Body of pancreas (tissue), 4 donors: ENCODE data around the gene ETS2. TPM values are rescaled to one million over a fixed set of nuclear protein-coding genes. Genes with fewer than 3 reads are reported as not detected.

ENCODE experiments used
- ATAC-seq: fragments of 150-250 bp; one replicate; pipeline ENCODE4 v1.9.1; 2016
- DNase-seq, 4 donors: peaks; one replicate each; pipeline ENCODE4 v3.0.0-alpha.2; 2019
- H3K27ac ChIP-seq, 4 donors: fragments of 200-600 bp; sonication (generic); 1 replicate in 3 of 4; 2 replicates in 1 of 4; pipeline versions ENCODE4 v1.5.1 to v1.6.1; 2016 to 2019; ENCODE audit warnings: mild to moderate bottlenecking in 1 of 4, mixed read lengths in 1 of 4, moderate library complexity in 1 of 4
- H3K27me3 ChIP-seq, 2 donors: fragments of 200-600 bp; sonication (generic); one replicate each; pipeline ENCODE4 v1.6.0; 2016; ENCODE audit warnings: mild to moderate bottlenecking in 1 of 2
- H3K36me3 ChIP-seq, 2 donors: fragments of 200-600 bp; sonication (generic); replicated peaks in 1 of 2; 2 replicates each; pipeline ENCODE4 v1.5.1; 2016; ENCODE audit warnings: low read depth in 2 of 2; ENCODE audit not compliant: insufficient read depth in 1 of 2
- H3K4me1 ChIP-seq: fragments of 200-600 bp; sonication (generic); one replicate; pipeline ENCODE4 v1.6.0; 2016
- H3K4me3 ChIP-seq, 2 donors: fragments of 200-600 bp; sonication (generic); 1 replicate in 1 of 2; 2 replicates in 1 of 2; pipeline ENCODE4 v1.5.1; 2016 to 2019
- H3K9me3 ChIP-seq, 3 donors: fragments of 200-600 bp; sonication (generic); 1 replicate in 2 of 3; 2 replicates in 1 of 3; pipeline ENCODE4 v1.5.1; 2016
- POLR2A ChIP-seq, 3 donors: fragments of 450-650 bp; IDR thresholded peaks; one replicate each; pipeline ENCODE4 v1.6.1; 2016; ENCODE audit warnings: antibody characterized with exemption in 3 of 3, mild to moderate bottlenecking in 2 of 3
- WGBS, 2 donors: methylation state at CpG; one replicate each; pipeline ENCODE4 v1.1.5; 2017; 5-methylcytosine and 5-hydroxymethylcytosine counted together
- intact Hi-C: fragments of 100-400 bp; cut with DNase I; formaldehyde crosslinking; loops from one replicate; pipeline ENCODE4 v1.15.1; 2023
- total RNA-seq, 2 donors: library from RNA; depleted of rRNA; stranded (reverse); fragments of >200 nt; gene quantifications; one replicate each; pipeline ENCODE4 v1.1.0, GENCODE V29; 2016
- TF ChIP-seq, protein P1 (sequence below), 7 experiments: fragments of 450-650 bp in 4 of 7; fragments of 200-600 bp in 3 of 7; sonication (generic) in 3 of 7; IDR thresholded peaks; one replicate each; pipeline ENCODE4 v1.5.1; 2016 to 2019; ENCODE audit warnings: antibody characterized with exemption in 7 of 7

ETS2 gene
- total RNA-seq, 2 donors from 2014 or later = 17.9 to 25.7 TPM

DNA sequence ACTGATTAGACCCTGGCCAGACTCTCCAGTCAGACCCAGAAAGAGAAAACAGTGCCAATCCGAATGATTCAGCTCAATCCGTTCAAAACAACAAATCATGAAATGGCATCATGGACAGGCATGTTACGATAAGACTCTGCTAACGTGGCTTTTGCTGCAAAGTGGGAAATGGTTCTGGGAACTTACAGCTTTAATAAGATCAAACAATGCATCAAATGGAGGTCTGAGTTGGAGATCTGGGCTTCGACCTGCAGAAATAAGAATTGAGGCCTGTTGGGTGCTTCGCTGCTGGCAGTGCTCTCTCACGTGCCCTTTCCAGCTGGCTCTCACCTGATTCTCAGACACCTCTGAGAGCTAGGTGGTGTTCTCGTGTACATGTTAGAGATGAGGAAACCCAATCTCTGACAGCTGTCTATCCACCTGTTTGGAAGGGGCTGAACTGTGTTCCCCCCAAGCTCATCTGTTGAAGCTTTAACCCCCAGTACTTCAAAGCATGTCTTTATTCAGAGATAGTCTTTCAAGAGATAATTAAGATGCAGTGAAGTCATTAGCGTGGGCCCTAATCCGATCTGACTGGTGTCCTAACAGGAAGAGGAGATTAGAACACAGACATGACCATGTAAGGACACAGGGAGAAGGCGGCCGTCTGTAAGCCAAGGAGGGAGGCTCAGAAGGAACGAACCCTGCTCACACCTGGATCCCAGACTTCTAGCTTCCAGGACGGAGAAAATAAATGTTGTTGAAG lies 45.5 kb upstream of the ETS2 start:
- ATAC-seq = no peak
- H3K27ac ChIP-seq = no peak overlapping the region

DNA sequence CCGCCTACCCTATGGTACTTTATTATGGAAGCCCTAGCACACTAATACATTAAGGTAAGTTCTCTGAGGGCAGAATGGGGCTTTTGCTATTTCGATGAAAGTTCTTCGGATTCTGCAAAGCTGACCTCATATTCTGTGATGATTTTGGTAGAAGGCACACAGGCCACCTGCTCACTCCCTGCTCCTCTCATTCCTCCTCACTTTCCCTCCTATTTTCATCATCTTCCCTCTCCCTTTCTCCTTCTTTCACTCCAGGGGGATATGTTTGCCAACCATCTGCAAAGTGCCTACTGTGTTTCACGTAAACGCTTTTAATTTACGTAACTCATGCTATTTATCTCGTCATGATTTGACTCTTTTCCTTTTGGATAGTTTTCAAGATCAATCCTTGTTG lies 45.0 kb upstream of the ETS2 start:
- TF ChIP-seq POLR2A (IDR thresholded peaks at IDR 0.05) = no peak
- TF ChIP-seq, protein P1, sequence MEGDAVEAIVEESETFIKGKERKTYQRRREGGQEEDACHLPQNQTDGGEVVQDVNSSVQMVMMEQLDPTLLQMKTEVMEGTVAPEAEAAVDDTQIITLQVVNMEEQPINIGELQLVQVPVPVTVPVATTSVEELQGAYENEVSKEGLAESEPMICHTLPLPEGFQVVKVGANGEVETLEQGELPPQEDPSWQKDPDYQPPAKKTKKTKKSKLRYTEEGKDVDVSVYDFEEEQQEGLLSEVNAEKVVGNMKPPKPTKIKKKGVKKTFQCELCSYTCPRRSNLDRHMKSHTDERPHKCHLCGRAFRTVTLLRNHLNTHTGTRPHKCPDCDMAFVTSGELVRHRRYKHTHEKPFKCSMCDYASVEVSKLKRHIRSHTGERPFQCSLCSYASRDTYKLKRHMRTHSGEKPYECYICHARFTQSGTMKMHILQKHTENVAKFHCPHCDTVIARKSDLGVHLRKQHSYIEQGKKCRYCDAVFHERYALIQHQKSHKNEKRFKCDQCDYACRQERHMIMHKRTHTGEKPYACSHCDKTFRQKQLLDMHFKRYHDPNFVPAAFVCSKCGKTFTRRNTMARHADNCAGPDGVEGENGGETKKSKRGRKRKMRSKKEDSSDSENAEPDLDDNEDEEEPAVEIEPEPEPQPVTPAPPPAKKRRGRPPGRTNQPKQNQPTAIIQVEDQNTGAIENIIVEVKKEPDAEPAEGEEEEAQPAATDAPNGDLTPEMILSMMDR (IDR thresholded peaks at IDR 0.05) = no peak
- Histone ChIP-seq H3K36me3 (no peaks in the 10 kb centered on the region), H3K4me1 (peaks cover 8% of the 10 kb centered on the region), H3K27me3 (no peaks in the 10 kb centered on the region), H3K4me3 (no peak overlapping the region), H3K9me3 (no peaks in the 10 kb centered on the region), H3K27ac (no peak overlapping the region)
- intact Hi-C loops = no loop called here
- 60% methylated on average over 7 of the region's 7 CpGs for WGBS, 2 donors
- DNase-seq (no peak), ATAC-seq (no peak)

More for the DNA sequence above, 45.5 kb upstream of the ETS2 start:
- no peaks in the 10 kb centered on the region for H3K27me3 ChIP-seq
- H3K36me3 ChIP-seq = no peaks in the 10 kb centered on the region
- TF ChIP-seq POLR2A (IDR thresholded peaks at IDR 0.05) = no peak
- TF ChIP-seq, protein P1 (IDR thresholded peaks at IDR 0.05) = no peak
- H3K4me3 ChIP-seq = no peak overlapping the region
- no peaks in the 10 kb centered on the region for H3K9me3 ChIP-seq
- 59 to 77% methylated on average over 14 of the region's 14 CpGs for WGBS, 2 donors
- no peak for DNase-seq
- intact Hi-C loops = no loop called here
- peaks cover 12% of the 10 kb centered on the region for H3K4me1 ChIP-seq

DNA sequence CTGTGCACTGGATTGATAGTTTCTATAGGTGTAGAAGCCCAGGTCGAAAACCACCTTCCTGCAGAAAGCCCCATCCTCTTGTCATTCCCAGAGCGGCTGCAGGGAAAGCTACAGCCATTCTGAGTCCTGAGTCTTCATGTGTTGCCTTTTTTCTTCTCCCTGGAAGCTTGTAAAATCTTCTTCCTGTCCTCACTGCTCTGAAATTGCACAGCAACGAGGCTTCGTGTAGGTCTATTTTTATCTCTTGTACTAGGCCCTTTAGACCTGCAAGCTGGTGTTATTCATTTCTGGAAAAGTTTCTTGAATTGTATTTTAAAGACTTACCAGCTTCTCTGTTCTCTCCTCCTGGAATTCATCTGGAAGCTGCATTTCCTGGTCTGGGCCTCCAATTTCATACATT lies 44.2 kb upstream of the ETS2 start:
- WGBS, 2 donors = 60 to 65% methylated on average over 4 of the region's 4 CpGs
- Histone ChIP-seq H3K27me3 (no peaks in the 10 kb centered on the region), H3K36me3 (no peaks in the 10 kb centered on the region), H3K4me1 (peaks cover 11% of the 10 kb centered on the region), H3K27ac (peak overlapping the region in 1 of 4 donors; percentile 28), H3K9me3 (no peaks in the 10 kb centered on the region), H3K4me3 (no peak overlapping the region)
- intact Hi-C loops = no loop called here
- TF ChIP-seq, protein P1 (IDR thresholded peaks at IDR 0.05) = no peak
- TF ChIP-seq POLR2A (IDR thresholded peaks at IDR 0.05) = no peak
- no peak for ATAC-seq
- DNase-seq = no peak

DNA sequence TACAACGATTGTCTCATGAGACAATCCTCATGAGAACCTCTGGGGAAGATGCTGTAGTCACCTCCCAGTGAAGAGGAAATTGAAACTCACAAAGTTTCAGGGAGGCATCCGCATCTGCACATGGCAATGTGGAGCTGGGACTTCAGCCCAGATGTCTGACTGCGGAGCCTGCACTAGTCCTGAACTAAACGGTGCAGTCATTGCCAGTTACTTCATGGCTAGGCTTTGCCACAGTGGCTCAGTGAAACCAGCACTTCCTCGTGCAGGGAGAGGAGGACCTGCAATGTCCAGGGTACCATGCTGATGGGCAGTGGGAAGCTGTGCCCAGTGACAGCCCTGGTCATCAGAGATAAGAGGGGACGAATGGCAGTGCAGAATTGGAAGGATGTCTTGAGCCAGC lies 40.7 kb upstream of the ETS2 start:
- no peak for TF ChIP-seq POLR2A (IDR thresholded peaks at IDR 0.05)
- TF ChIP-seq, protein P1 (IDR thresholded peaks at IDR 0.05) = no peak
- Histone ChIP-seq H3K4me1 (peaks cover 17% of the 10 kb centered on the region), H3K9me3 (no peaks in the 10 kb centered on the region), H3K27me3 (no peaks in the 10 kb centered on the region), H3K36me3 (no peaks in the 10 kb centered on the region), H3K27ac (no peak overlapping the region), H3K4me3 (no peak overlapping the region)
- intact Hi-C loops = no loop called here
- 57 to 59% methylated on average over 6 of the region's 6 CpGs for WGBS, 2 donors
- DNase-seq (no peak), ATAC-seq (no peak)
